ENCODE measurements around the gene RANBP3.
"Not testable (repeated sequence)": the region's sequence is repeated elsewhere in the genome, so short reads cannot be mapped to it uniquely, and the experiment has no call there.

RANBP3 gene

GRCh38 chr19:5987077-5987818, 9.3 kb upstream of the RANBP3 start:
- peak; percentile 56 to 68 for DNase-seq (ENCODE audit: low read depth in 2 of 2)

- not testable (repeated sequence) for DNase-seq (ENCODE audit: low read depth in 2 of 2)
Measured at GRCh38 chr19:5985837-5986236, 7.9 kb upstream of the RANBP3 start.

GRCh38 chr19:5985098-5985783, 7.3 kb upstream of the RANBP3 start:
- DNase-seq (ENCODE audit: low read depth in 2 of 2): no peak

GRCh38 chr19:5984600-5984999, 6.7 kb upstream of the RANBP3 start:
- DNase-seq (ENCODE audit: low read depth in 2 of 2): no peak

GRCh38 chr19:5983367-5983955, 5.5 kb upstream of the RANBP3 start:
- DNase-seq (ENCODE audit: low read depth in 2 of 2): no peak

- no peak for DNase-seq (ENCODE audit: low read depth in 2 of 2)
Measured at GRCh38 chr19:5978606-5979552, 939 bp upstream of the RANBP3 start.

GRCh38 chr19:5977222-5977784, 637 bp downstream of the RANBP3 start:
- no peak for DNase-seq (ENCODE audit: low read depth in 2 of 2)

- no peak for DNase-seq (ENCODE audit: low read depth in 2 of 2)
Measured at GRCh38 chr19:5976768-5977167, 1.2 kb downstream of the RANBP3 start.

GRCh38 chr19:5975388-5975728, 2.6 kb downstream of the RANBP3 start:
- no peak for DNase-seq (ENCODE audit: low read depth in 2 of 2)

GRCh38 chr19:5974721-5975387, 3.1 kb downstream of the RANBP3 start:
- no peak for DNase-seq (ENCODE audit: low read depth in 2 of 2)

GRCh38 chr19:5973867-5974635, 3.9 kb downstream of the RANBP3 start:
- no peak for DNase-seq (ENCODE audit: low read depth in 2 of 2)

GRCh38 chr19:5973376-5973775, 4.6 kb downstream of the RANBP3 start:
- no peak for DNase-seq (ENCODE audit: low read depth in 2 of 2)

- DNase-seq (ENCODE audit: low read depth in 2 of 2): no peak
Measured at GRCh38 chr19:5972355-5972731, 5.6 kb downstream of the RANBP3 start.

GRCh38 chr19:5971714-5972354, 6.1 kb downstream of the RANBP3 start:
- DNase-seq (ENCODE audit: low read depth in 2 of 2): no peak

GRCh38 chr19:5969476-5969875, 8.5 kb downstream of the RANBP3 start:
- no peak for DNase-seq (ENCODE audit: low read depth in 2 of 2)

GRCh38 chr19:5968431-5969373, 9.2 kb downstream of the RANBP3 start:
- no peak for DNase-seq (ENCODE audit: low read depth in 2 of 2)

GRCh38 chr19:5967994-5968430, 9.9 kb downstream of the RANBP3 start:
- peak; percentile 41 to 49 for DNase-seq (ENCODE audit: low read depth in 2 of 2)

- no peak for DNase-seq (ENCODE audit: low read depth in 2 of 2)
Measured at GRCh38 chr19:5967571-5967970, 10.4 kb downstream of the RANBP3 start.

- no peak for DNase-seq (ENCODE audit: low read depth in 2 of 2)
Measured at GRCh38 chr19:5966941-5967340, 11.0 kb downstream of the RANBP3 start.
